Measurements from ENCODE around the gene PRRX2. TPM values are rescaled to one million over a fixed set of nuclear protein-coding genes. Genes with fewer than 3 reads are reported as not detected.

The PRRX2 gene
- polyA plus RNA-seq, 1 donor (not counting 4 experiments of a cell fraction or from before 2014, with no cell fraction given) = not detected

GRCh38 chr9:129640086-129640870 lies 25.2 kb upstream of the PRRX2 start:
- Histone ChIP-seq H3K79me2 (ENCODE audit: control insufficient read depth, insufficient read depth, low read length) (peaks cover 43% of the 10 kb centered on the region), H3K36me3 (ENCODE audit: control insufficient read depth in 2 of 2, extremely low read depth in 1 of 2, insufficient read depth in 2 of 2, low read length in 2 of 2) (peaks cover 29 to 38% of the 10 kb centered on the region in 2 experiments), H3K4me3 (ENCODE audit: control insufficient read depth in 2 of 3, extremely low read depth in 1 of 3, insufficient read depth in 2 of 3, low read depth in 1 of 3, low read length in 3 of 3) (peak overlapping the region; percentile 89 to 94 (median 90)), H3K27ac (ENCODE audit: control insufficient read depth, insufficient read depth, low read length) (peak overlapping the region; percentile 58), H2AFZ (ENCODE audit: control insufficient read depth, low read length) (no peak overlapping the region), H3K9ac (ENCODE audit: control insufficient read depth, extremely low read depth, insufficient read depth, low read length) (peak overlapping the region; percentile 86), H3K9me3 (ENCODE audit: control insufficient read depth, low read depth, low read length) (no peaks in the 10 kb centered on the region), H3K4me2 (ENCODE audit: control insufficient read depth, extremely low read depth, insufficient read depth, low read depth, low read length) (peak overlapping the region; percentile 100), H3K27me3 (ENCODE audit: control insufficient read depth, extremely low read depth, insufficient read depth, low read length) (no peaks in the 10 kb centered on the region), H4K20me1 (ENCODE audit: control insufficient read depth, extremely low read depth, insufficient read depth, low read length) (peaks cover 16% of the 10 kb centered on the region), H3K9me1 (ENCODE audit: control insufficient read depth, extremely low read depth, insufficient read depth, low read length) (no peaks in the 10 kb centered on the region), H3K4me1 (ENCODE audit: control insufficient read depth, extremely low read depth, insufficient read depth, low read length) (peaks cover 30% of the 10 kb centered on the region)
- DNase-seq (ENCODE audit: low read depth, low spot score) (no peak), FAIRE-seq (peak; percentile 81)
- dilution Hi-C loops (cut with MboI; ENCODE audit: extremely low pct_ligation_motif_present, low sequenced_read_pairs) = no loop called here
- TF ChIP-seq CTCF (optimal IDR thresholded peaks at IDR 0.05 in 1 of 3, IDR thresholded peaks at IDR 0.05 in 1 of 3, conservative IDR thresholded peaks at IDR 0.05 in 1 of 3; ENCODE audit: extremely low read depth in 1 of 3, insufficient read depth in 2 of 3, low read length in 3 of 3) (no peak), EZH2 (IDR thresholded peaks at IDR 0.05; ENCODE audit: low read length) (no peak)

GRCh38 chr9:129640871-129641749 lies 24.3 kb upstream of the PRRX2 start:
- Histone ChIP-seq H3K9me3 (ENCODE audit: control insufficient read depth, low read depth, low read length) (no peaks in the 10 kb centered on the region), H3K36me3 (ENCODE audit: control insufficient read depth in 2 of 2, extremely low read depth in 1 of 2, insufficient read depth in 2 of 2, low read length in 2 of 2) (peaks cover 26 to 31% of the 10 kb centered on the region in 2 experiments), H3K4me3 (ENCODE audit: control insufficient read depth in 2 of 3, extremely low read depth in 1 of 3, insufficient read depth in 2 of 3, low read depth in 1 of 3, low read length in 3 of 3) (peak overlapping the region; percentile 89 to 94 (median 90)), H4K20me1 (ENCODE audit: control insufficient read depth, extremely low read depth, insufficient read depth, low read length) (peaks cover 14% of the 10 kb centered on the region), H3K4me2 (ENCODE audit: control insufficient read depth, extremely low read depth, insufficient read depth, low read depth, low read length) (peak overlapping the region; percentile 100), H3K79me2 (ENCODE audit: control insufficient read depth, insufficient read depth, low read length) (peaks cover 37% of the 10 kb centered on the region), H3K9me1 (ENCODE audit: control insufficient read depth, extremely low read depth, insufficient read depth, low read length) (no peaks in the 10 kb centered on the region), H3K4me1 (ENCODE audit: control insufficient read depth, extremely low read depth, insufficient read depth, low read length) (peaks cover 30% of the 10 kb centered on the region), H2AFZ (ENCODE audit: control insufficient read depth, low read length) (no peak overlapping the region), H3K27me3 (ENCODE audit: control insufficient read depth, extremely low read depth, insufficient read depth, low read length) (no peaks in the 10 kb centered on the region), H3K27ac (ENCODE audit: control insufficient read depth, insufficient read depth, low read length) (peak overlapping the region; percentile 58), H3K9ac (ENCODE audit: control insufficient read depth, extremely low read depth, insufficient read depth, low read length) (peak overlapping the region; percentile 86)
- no peak for TF ChIP-seq CTCF (optimal IDR thresholded peaks at IDR 0.05 in 1 of 3, IDR thresholded peaks at IDR 0.05 in 1 of 3, conservative IDR thresholded peaks at IDR 0.05 in 1 of 3; ENCODE audit: extremely low read depth in 1 of 3, insufficient read depth in 2 of 3, low read length in 3 of 3)
- TF ChIP-seq EZH2 (IDR thresholded peaks at IDR 0.05; ENCODE audit: low read length) = no peak
- FAIRE-seq (no peak), DNase-seq (ENCODE audit: low read depth, low spot score) (no peak)
- dilution Hi-C loops (cut with MboI; ENCODE audit: extremely low pct_ligation_motif_present, low sequenced_read_pairs) = no loop called here
